HepG2 (cell line): ENCODE data around the gene FFAR1. TPM values are rescaled to one million over a fixed set of nuclear protein-coding genes. Genes with fewer than 3 reads are reported as not detected.

Experiments used
- DMTF1 ChIP-seq: sonication (generic); formaldehyde crosslinking; IDR thresholded peaks from 2 replicates; pipeline ENCODE4 v1.4.0; 2020; ENCODE audit warnings: mild to moderate bottlenecking, missing genetic modification reagents
- ETV6 ChIP-seq: sonication (generic); formaldehyde crosslinking; conservative IDR thresholded peaks from 2 replicates; pipeline ENCODE4 v1.4.0; 2020; ENCODE audit warnings: missing genetic modification reagents
- JUNB ChIP-seq: sonication (generic); formaldehyde crosslinking; IDR thresholded peaks from 2 replicates; pipeline ENCODE4 v1.8.0; 2022; ENCODE audit warnings: missing genetic modification reagents, mild to moderate bottlenecking, borderline replicate concordance
- MBNL3 ChIP-seq: fragments of 250-450 bp; sonication (Bioruptor Pico); conservative IDR thresholded peaks from 2 replicates; pipeline ENCODE4 v1.8.0; 2022; ENCODE audit warnings: mild to moderate bottlenecking, inconsistent platforms
- MTF1 ChIP-seq: sonication (generic); formaldehyde crosslinking; IDR thresholded peaks from 2 replicates; pipeline ENCODE4 v1.5.0; 2020; ENCODE audit warnings: missing genetic modification reagents
- MTF2 ChIP-seq: sonication (generic); formaldehyde crosslinking; IDR thresholded peaks from 2 replicates; pipeline ENCODE4 v1.5.0; 2020; ENCODE audit warnings: missing genetic modification reagents, borderline replicate concordance
- ONECUT2 ChIP-seq: sonication (generic); formaldehyde crosslinking; IDR thresholded peaks from 2 replicates; pipeline ENCODE4 v1.4.0; 2020; ENCODE audit warnings: missing genetic modification reagents
- PATZ1 ChIP-seq: sonication (generic); formaldehyde crosslinking; IDR thresholded peaks from 2 replicates; pipeline ENCODE4 v1.4.0; 2020; ENCODE audit warnings: missing genetic modification reagents
- PCBP2 ChIP-seq: fragments of 200-400 bp; formaldehyde crosslinking; optimal IDR thresholded peaks from 2 replicates; pipeline ENCODE3; 2018; ENCODE audit warnings: low read length, low read depth; ENCODE audit not compliant: poor library complexity, severe bottlenecking
- TBL1XR1 ChIP-seq: fragments of 150-350 bp; IDR thresholded peaks from 2 replicates; pipeline ENCODE4 v1.6.1; 2014; ENCODE audit warnings: borderline replicate concordance, low read length; ENCODE audit not compliant: partially characterized antibody
- ZBTB1 ChIP-seq: sonication (generic); formaldehyde crosslinking; IDR thresholded peaks from 2 replicates; pipeline ENCODE4 v1.4.0; 2020; ENCODE audit warnings: missing genetic modification reagents, borderline replicate concordance
- ZBTB20 ChIP-seq: sonication (generic); formaldehyde crosslinking; IDR thresholded peaks from 2 replicates; pipeline ENCODE4 v1.8.1; 2023; ENCODE audit warnings: missing genetic modification reagents, low read depth, mild to moderate bottlenecking, borderline replicate concordance
- ZFP90 ChIP-seq: sonication (generic); formaldehyde crosslinking; IDR thresholded peaks from 2 replicates; pipeline ENCODE4 v1.8.0; 2022; ENCODE audit warnings: missing genetic modification reagents, mild to moderate bottlenecking, inconsistent platforms, borderline replicate concordance
- ZIK1 ChIP-seq: sonication (generic); formaldehyde crosslinking; IDR thresholded peaks from 2 replicates; pipeline ENCODE4 v1.5.0; 2020; ENCODE audit warnings: mild to moderate bottlenecking, low read depth, missing genetic modification reagents, borderline replicate concordance
- ZNF260 ChIP-seq: sonication (generic); formaldehyde crosslinking; IDR thresholded peaks from 2 replicates; pipeline ENCODE4 v1.4.0; 2020; ENCODE audit warnings: missing genetic modification reagents, low read depth, mild to moderate bottlenecking, borderline replicate concordance
- ZNF264 ChIP-seq: sonication (generic); formaldehyde crosslinking; IDR thresholded peaks from 2 replicates; pipeline ENCODE4 v1.4.0; 2020; ENCODE audit warnings: missing genetic modification reagents
- ZNF354B ChIP-seq: sonication (generic); formaldehyde crosslinking; IDR thresholded peaks from 2 replicates; pipeline ENCODE4 v1.8.0; 2022; ENCODE audit warnings: mild to moderate bottlenecking, missing genetic modification reagents
- ZNF446 ChIP-seq: sonication (generic); formaldehyde crosslinking; IDR thresholded peaks from 2 replicates; pipeline ENCODE4 v1.5.0; 2020; ENCODE audit warnings: mild to moderate bottlenecking, missing genetic modification reagents
- ZNF576 ChIP-seq: sonication (generic); formaldehyde crosslinking; IDR thresholded peaks from 2 replicates; pipeline ENCODE4 v1.4.0; 2020; ENCODE audit warnings: mild to moderate bottlenecking, missing genetic modification reagents
- ZNF839 ChIP-seq: sonication (generic); formaldehyde crosslinking; IDR thresholded peaks from 2 replicates; pipeline ENCODE4 v1.4.0; 2020; ENCODE audit warnings: missing genetic modification reagents, mild to moderate bottlenecking, borderline replicate concordance
- ZSCAN25 ChIP-seq: sonication (generic); formaldehyde crosslinking; IDR thresholded peaks from 2 replicates; pipeline ENCODE4 v1.8.0; 2022; ENCODE audit warnings: mild to moderate bottlenecking, missing genetic modification reagents
- ZXDC ChIP-seq: sonication (generic); formaldehyde crosslinking; IDR thresholded peaks from 2 replicates; pipeline ENCODE4 v1.5.0; 2020; ENCODE audit warnings: mild to moderate bottlenecking, missing genetic modification reagents
- ZZZ3 ChIP-seq: sonication (generic); formaldehyde crosslinking; IDR thresholded peaks from 2 replicates; pipeline ENCODE4 v1.4.0; 2020; ENCODE audit warnings: missing genetic modification reagents, mild to moderate bottlenecking, borderline replicate concordance
- polyA plus RNA-seq, 8 experiments: library from polyadenylated mRNA; depleted of rRNA in 3 of 8; stranded (reverse) in 7 of 8; unstranded in 1 of 8; fragments of >200 nt; fragmentation: Illumina TruSeq in 4 of 8; extraction: Trizol in 4 of 8; gene quantifications; 2 replicates each; pipeline versions ENCODE4 v1.2.1 to v1.2.3, GENCODE V29; 2011 to 2016; ENCODE audit warnings: low read depth in 4 of 8, missing spikeins in 1 of 8, mixed read lengths in 1 of 8; ENCODE audit not compliant: insufficient read depth in 1 of 8
- total RNA-seq, 5 experiments: library from RNA; depleted of rRNA; stranded (reverse); fragments of >200 nt; fragmentation: Illumina TruSeq; extraction: Trizol; gene quantifications; 2 replicates each; pipeline ENCODE4 v1.2.3, GENCODE V29; 2016; ENCODE audit warnings: low read depth in 1 of 5

The FFAR1 gene
- total and polyA plus RNA-seq, 2 of the 13 experiments (the other 11 are each of a cell fraction or from before 2014, with no cell fraction given) = not detected

- no peak for TF ChIP-seq MTF1 (CRISPR knock-in tag)
- TF ChIP-seq DMTF1 (CRISPR knock-in tag) = no peak
- no peak for TF ChIP-seq TBL1XR1
- peak; percentile 44 for TF ChIP-seq PATZ1 (CRISPR knock-in tag)
- TF ChIP-seq ZZZ3 (CRISPR knock-in tag) = no peak
- TF ChIP-seq ZXDC = no peak
- no peak for TF ChIP-seq ZNF839 (CRISPR knock-in tag)
- no peak for TF ChIP-seq ZNF260
- no peak for TF ChIP-seq ZSCAN25 (CRISPR knock-in tag)
- no peak for TF ChIP-seq ZFP90 (CRISPR knock-in tag)
- no peak for TF ChIP-seq ZBTB20
- TF ChIP-seq ETV6 (CRISPR knock-in tag) = no peak
- no peak for TF ChIP-seq ZIK1
- no peak for TF ChIP-seq ONECUT2 (CRISPR knock-in tag)
- no peak for TF ChIP-seq ZBTB1 (CRISPR knock-in tag)
- TF ChIP-seq ZNF576 (CRISPR knock-in tag) = no peak
- TF ChIP-seq MBNL3 (CRISPR knock-in tag) = no peak
- TF ChIP-seq ZNF264 (CRISPR knock-in tag) = no peak
- no peak for TF ChIP-seq ZNF354B
- TF ChIP-seq JUNB = no peak
- TF ChIP-seq PCBP2 = no peak
- TF ChIP-seq MTF2 = no peak
- TF ChIP-seq ZNF446 (CRISPR knock-in tag) = no peak
Measured at GRCh38 chr19:35352448-35353304, 5.0 kb downstream of the FFAR1 start (continued).
